Measurements from ENCODE around the gene AMACR. TPM values are rescaled to one million over a fixed set of nuclear protein-coding genes. Genes with fewer than 3 reads are reported as not detected.
A peak's percentile ranks its signal among the peaks of the same experiment; 100 is the strongest.

AMACR gene

GRCh38 chr5:33936381-33937016 is 71.4 kb downstream of the AMACR start, which contains the start of gene RXFP3:
RXFP3 (plus strand) TSS chr5:33936386; CDS start chr5:33936741, 355 bp downstream.
- Histone ChIP-seq H3K27me3 (ENCODE audit: control insufficient read depth in 3 of 3, insufficient read depth in 3 of 3, low read depth in 1 of 3, low read length in 3 of 3) (peaks cover 0 to 14% (median 14%) of the 10 kb centered on the region in 3 experiments), H4K8ac (ENCODE audit: low read depth, low read length) (no peak within 1 kb of the TSS), H3K4me3 (ENCODE audit: low read length in 2 of 2) (peak within 1 kb of the TSS; percentile 42 to 72), H3K79me1 (ENCODE audit: low read depth, low read length) (no peaks in the 10 kb centered on the region), H3K23ac (ENCODE audit: low read depth, low read length, poor library complexity) (peak within 1 kb of the TSS; percentile 86), H2BK15ac (ENCODE audit: low read length) (no peak within 1 kb of the TSS), H3K4me1 (ENCODE audit: control insufficient read depth in 2 of 2, insufficient read depth in 1 of 2, low read depth in 1 of 2, low read length in 2 of 2) (peaks cover 3 to 6% of the 10 kb centered on the region in 2 donors), H3K9me3 (replicated peaks in 1 of 2; ENCODE audit: control insufficient read depth in 2 of 2, insufficient read depth in 1 of 2, low read depth in 1 of 2, low read length in 2 of 2) (no peaks in the 10 kb centered on the region), H3K18ac (ENCODE audit: low read length) (no peak within 1 kb of the TSS), H3K27ac (replicated peaks; ENCODE audit: low read length) (no peak within 1 kb of the TSS), H2BK5ac (ENCODE audit: low read length) (no peak within 1 kb of the TSS), H3K14ac (ENCODE audit: low read length) (peak within 1 kb of the TSS; percentile 60), H2BK120ac (ENCODE audit: low read depth, low read length) (no peak within 1 kb of the TSS), H2AFZ (ENCODE audit: low read length) (peak within 1 kb of the TSS; percentile 77), H3K4ac (ENCODE audit: low read length) (no peak within 1 kb of the TSS), H3K36me3 (replicated peaks in 1 of 2; ENCODE audit: control insufficient read depth in 2 of 2, insufficient read depth in 2 of 2, low read length in 2 of 2) (no peaks in the 10 kb centered on the region), H2BK12ac (ENCODE audit: low read length) (no peak within 1 kb of the TSS), H4K91ac (ENCODE audit: low read depth, low read length, poor library complexity) (no peak within 1 kb of the TSS), H3K4me2 (ENCODE audit: insufficient read depth, low read length, poor library complexity, severe bottlenecking) (peak within 1 kb of the TSS; percentile 95), H2AK5ac (ENCODE audit: low read depth, low read length) (no peak within 1 kb of the TSS), H3K9ac (ENCODE audit: low read depth, low read length, poor library complexity) (peak within 1 kb of the TSS; percentile 6)
- no peak for DNase-seq (ENCODE audit: low spot score)
- WGBS, 2 donors (ENCODE audit: extremely low coverage in 2 of 2, insufficient read length in 2 of 2, insufficient replicate concordance in 1 of 2) = no CpG with 5 or more reads among the region's 45 CpGs

Small RNA genes within 50 kb of the gene (small RNA-seq; reads per million reads assigned to genes)
- not detected for gene AC139783.1 (ENCODE audit: insufficient read depth)

Data from neuronal stem cell (in vitro differentiated cells).